Breast epithelium (tissue), 3 donors: ENCODE data around the gene HMGXB3.

Experiments
- POLR2A ChIP-seq: fragments of 450-650 bp; IDR thresholded peaks from one replicate; pipeline ENCODE4 v1.6.1; 2016; ENCODE audit warnings: antibody characterized with exemption, mild to moderate bottlenecking, moderate library complexity
- POLR2AphosphoS5 ChIP-seq, 3 donors: sonication (generic); formaldehyde crosslinking; IDR thresholded peaks; one replicate each; pipeline ENCODE4 v1.6.1; 2017; ENCODE audit warnings: antibody characterized with exemption in 3 of 3

- TF ChIP-seq POLR2A (no peak), POLR2AphosphoS5 (IDR thresholded peaks at IDR 0.05) (no peak)
Observed at GRCh38 chr5:149962601-149963300, 37.8 kb upstream of the HMGXB3 start.
